Keratinocyte (primary cell): Measurements from ENCODE around the gene SCAF8. TPM values are rescaled to one million over a fixed set of nuclear protein-coding genes. Genes with fewer than 3 reads are reported as not detected.

Experiments
- DNase-seq: peaks from one replicate; pipeline ENCODE4 v3.0.0-alpha.2; 2011; ENCODE audit warnings: low read depth, missing footprints, low spot score
- FAIRE-seq: peaks from 2 replicates; lab custom pipeline; 2011; peaks lifted over from hg19 to GRCh38; lab: Jason Lieb, UNC
- H2AFZ ChIP-seq: 2 replicates; pipeline ENCODE4 v1.6.0; 2012; ENCODE audit warnings: low read length, control low read depth, inconsistent platforms; ENCODE audit not compliant: control insufficient read depth
- H3K27ac ChIP-seq: 2 replicates; pipeline ENCODE4 v1.5.1; 2011; ENCODE audit warnings: low read length; ENCODE audit not compliant: control insufficient read depth, insufficient read depth
- H3K27me3 ChIP-seq: 3 replicates; pipeline ENCODE4 v1.6.0; 2011; ENCODE audit warnings: low read length; ENCODE audit not compliant: control insufficient read depth, insufficient read depth; ENCODE audit errors: extremely low read depth
- H3K36me3 ChIP-seq, 2 experiments: 2 replicates in 1 of 2; 3 replicates in 1 of 2; pipeline ENCODE4 v1.5.1; 2011; ENCODE audit warnings: low read length in 2 of 2, mild to moderate bottlenecking in 1 of 2; ENCODE audit not compliant: control insufficient read depth in 2 of 2, insufficient read depth in 2 of 2; ENCODE audit errors: extremely low read depth in 1 of 2
- H3K4me1 ChIP-seq: 3 replicates; pipeline ENCODE4 v1.5.1; 2011; ENCODE audit warnings: low read length; ENCODE audit not compliant: control insufficient read depth, insufficient read depth; ENCODE audit errors: extremely low read depth
- H3K4me2 ChIP-seq: 3 replicates; pipeline ENCODE4 v1.6.0; 2011; ENCODE audit warnings: low read depth, low read length; ENCODE audit not compliant: control insufficient read depth, insufficient read depth; ENCODE audit errors: extremely low read depth
- H3K4me3 ChIP-seq, 3 experiments: fragments of 200-600 bp in 1 of 3; sonication (generic) in 1 of 3; 2 replicates in 2 of 3; 3 replicates in 1 of 3; pipeline ENCODE4 v1.5.1; 2011 to 2016; ENCODE audit warnings: low read length in 3 of 3, mild to moderate bottlenecking in 3 of 3, control low read depth in 2 of 3, inconsistent platforms in 1 of 3, low read depth in 1 of 3, mixed read lengths in 1 of 3, mixed run types in 1 of 3, moderate library complexity in 1 of 3; ENCODE audit not compliant: control insufficient read depth in 2 of 3, insufficient read depth in 2 of 3; ENCODE audit errors: extremely low read depth in 1 of 3
- H3K79me2 ChIP-seq: 2 replicates; pipeline ENCODE4 v1.6.0; 2012; ENCODE audit warnings: low read length; ENCODE audit not compliant: control insufficient read depth, insufficient read depth
- H3K9ac ChIP-seq: 3 replicates; pipeline ENCODE4 v1.6.0; 2011; ENCODE audit warnings: low read length; ENCODE audit not compliant: control insufficient read depth, insufficient read depth; ENCODE audit errors: extremely low read depth
- H3K9me1 ChIP-seq: 3 replicates; pipeline ENCODE4 v1.6.0; 2011; ENCODE audit warnings: low read length; ENCODE audit not compliant: control insufficient read depth, insufficient read depth; ENCODE audit errors: extremely low read depth
- H3K9me3 ChIP-seq: 2 replicates; pipeline ENCODE4 v1.5.1; 2012; ENCODE audit warnings: low read depth, low read length; ENCODE audit not compliant: control insufficient read depth
- H4K20me1 ChIP-seq: 3 replicates; pipeline ENCODE4 v1.6.0; 2011; ENCODE audit warnings: low read length; ENCODE audit not compliant: control insufficient read depth, insufficient read depth; ENCODE audit errors: extremely low read depth
- EZH2 ChIP-seq: IDR thresholded peaks from one replicate; pipeline ENCODE4 v1.6.1; 2012; ENCODE audit warnings: inconsistent platforms, mild to moderate bottlenecking, low read length, moderate library complexity
- dilution Hi-C: fragments of 300-500 bp; cut with MboI; formaldehyde crosslinking; loops from one replicate; pipeline ENCODE4 v1.7.0; 2020; ENCODE audit warnings: low sequenced_read_pairs; ENCODE audit not compliant: extremely low pct_ligation_motif_present
- polyA plus RNA-seq, 5 experiments: library from polyadenylated mRNA; depleted of rRNA in 3 of 5; stranded (reverse) in 3 of 5; stranded (forward) in 1 of 5; unstranded in 1 of 5; fragments of >200 nt; gene quantifications; 1 replicate in 1 of 5; 2 replicates in 3 of 5; 3 replicates in 1 of 5; pipeline versions ENCODE4 v1.2.1 to v1.2.3, GENCODE V29; 2011 to 2012; ENCODE audit warnings: missing spikeins in 2 of 5, low read depth in 1 of 5, low replicate concordance in 1 of 5
- TF ChIP-seq, protein P1 (sequence below), 3 experiments: IDR thresholded peaks in 1 of 3; conservative IDR thresholded peaks in 1 of 3; optimal IDR thresholded peaks in 1 of 3; 2 replicates in 2 of 3; 3 replicates in 1 of 3; pipeline versions ENCODE3 to v1.5.1; 2011; ENCODE audit warnings: low read length in 3 of 3, mild to moderate bottlenecking in 3 of 3, moderate library complexity in 2 of 3, control low read depth in 1 of 3, inconsistent platforms in 1 of 3; ENCODE audit not compliant: insufficient read depth in 2 of 3; ENCODE audit errors: extremely low read depth in 1 of 3

The SCAF8 gene
- polyA plus RNA-seq, 1 donor (not counting 4 experiments of a cell fraction or from before 2014, with no cell fraction given): 19.1 TPM

DNA sequence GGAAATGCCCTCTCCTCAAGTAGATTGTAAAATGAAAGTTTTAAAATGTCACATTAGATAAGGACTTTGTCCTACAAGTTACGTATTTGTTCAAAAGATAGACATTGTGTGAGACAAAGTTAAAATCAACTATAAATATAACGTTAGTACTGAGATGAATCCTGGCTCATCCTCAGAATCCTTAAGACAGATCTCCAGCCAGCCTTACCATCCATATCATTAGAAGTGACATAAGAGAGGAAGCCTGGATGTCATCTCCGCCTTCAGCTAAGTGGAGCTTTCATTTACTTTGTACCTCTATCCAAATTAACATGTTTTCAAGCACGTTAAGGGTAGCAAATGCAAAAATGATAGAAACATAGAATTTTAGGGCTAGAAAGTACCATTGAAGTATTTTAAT, 59.1 kb downstream of the SCAF8 start:
- FAIRE-seq (no peak), DNase-seq (no peak)
- Histone ChIP-seq H3K9me1 (no peaks in the 10 kb centered on the region), H3K9ac (no peak overlapping the region), H3K4me1 (peaks cover 18% of the 10 kb centered on the region), H2AFZ (no peak overlapping the region), H3K9me3 (no peaks in the 10 kb centered on the region), H3K36me3 (peaks cover 1 to 2% of the 10 kb centered on the region in 2 experiments), H4K20me1 (peaks cover 4% of the 10 kb centered on the region), H3K4me2 (no peak overlapping the region), H3K27ac (no peak overlapping the region), H3K27me3 (no peaks in the 10 kb centered on the region), H3K4me3 (no peak overlapping the region), H3K79me2 (peaks cover 17% of the 10 kb centered on the region)
- dilution Hi-C loops: no loop called here
- TF ChIP-seq EZH2: no peak
- TF ChIP-seq, protein P1, sequence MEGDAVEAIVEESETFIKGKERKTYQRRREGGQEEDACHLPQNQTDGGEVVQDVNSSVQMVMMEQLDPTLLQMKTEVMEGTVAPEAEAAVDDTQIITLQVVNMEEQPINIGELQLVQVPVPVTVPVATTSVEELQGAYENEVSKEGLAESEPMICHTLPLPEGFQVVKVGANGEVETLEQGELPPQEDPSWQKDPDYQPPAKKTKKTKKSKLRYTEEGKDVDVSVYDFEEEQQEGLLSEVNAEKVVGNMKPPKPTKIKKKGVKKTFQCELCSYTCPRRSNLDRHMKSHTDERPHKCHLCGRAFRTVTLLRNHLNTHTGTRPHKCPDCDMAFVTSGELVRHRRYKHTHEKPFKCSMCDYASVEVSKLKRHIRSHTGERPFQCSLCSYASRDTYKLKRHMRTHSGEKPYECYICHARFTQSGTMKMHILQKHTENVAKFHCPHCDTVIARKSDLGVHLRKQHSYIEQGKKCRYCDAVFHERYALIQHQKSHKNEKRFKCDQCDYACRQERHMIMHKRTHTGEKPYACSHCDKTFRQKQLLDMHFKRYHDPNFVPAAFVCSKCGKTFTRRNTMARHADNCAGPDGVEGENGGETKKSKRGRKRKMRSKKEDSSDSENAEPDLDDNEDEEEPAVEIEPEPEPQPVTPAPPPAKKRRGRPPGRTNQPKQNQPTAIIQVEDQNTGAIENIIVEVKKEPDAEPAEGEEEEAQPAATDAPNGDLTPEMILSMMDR (optimal IDR thresholded peaks at IDR 0.05 in 1 of 3, IDR thresholded peaks at IDR 0.05 in 1 of 3, conservative IDR thresholded peaks at IDR 0.05 in 1 of 3; ENCODE audit: extremely low read depth in 1 of 3, insufficient read depth in 2 of 3, low read length in 3 of 3): no peak

DNA sequence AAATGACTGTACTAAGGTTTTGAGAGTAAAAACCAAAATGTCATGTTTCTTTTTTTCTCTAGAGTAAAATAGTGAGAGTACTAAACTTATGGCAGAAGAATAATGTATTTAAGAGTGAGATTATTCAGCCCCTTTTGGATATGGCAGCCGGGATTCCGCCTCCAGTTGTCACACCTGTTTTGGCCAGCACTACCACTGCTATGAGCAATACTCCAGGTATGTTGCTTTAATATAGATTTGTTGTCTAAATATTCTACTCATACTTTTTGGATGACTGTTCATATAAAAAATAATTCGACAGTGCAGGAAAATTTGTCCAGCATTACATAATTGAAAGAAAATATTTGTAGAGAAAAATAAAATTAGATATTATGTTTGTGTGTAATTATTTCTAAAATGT, 59.5 kb downstream of the SCAF8 start:
- H3K27ac ChIP-seq: no peak overlapping the region

More for the DNA sequence above, 59.5 kb downstream of the SCAF8 start:
- DNase-seq (peak; percentile 26), FAIRE-seq (peak; percentile 57)
- Histone ChIP-seq H3K4me2 (peak overlapping the region; percentile 6), H3K9ac (no peak overlapping the region), H3K27me3 (no peaks in the 10 kb centered on the region), H3K36me3 (peaks cover 1 to 2% of the 10 kb centered on the region in 2 experiments), H2AFZ (no peak overlapping the region), H3K79me2 (peaks cover 14% of the 10 kb centered on the region), H3K4me1 (peaks cover 18% of the 10 kb centered on the region), H4K20me1 (peaks cover 4% of the 10 kb centered on the region), H3K4me3 (no peak overlapping the region), H3K9me3 (no peaks in the 10 kb centered on the region), H3K9me1 (no peaks in the 10 kb centered on the region)
- dilution Hi-C loops: no loop called here
- TF ChIP-seq, protein P1 (optimal IDR thresholded peaks at IDR 0.05 in 1 of 3, IDR thresholded peaks at IDR 0.05 in 1 of 3, conservative IDR thresholded peaks at IDR 0.05 in 1 of 3; ENCODE audit: extremely low read depth in 1 of 3, insufficient read depth in 2 of 3, low read length in 3 of 3): no peak
- TF ChIP-seq EZH2: no peak
